RWPE2 (cell line): ENCODE data around the gene NALCN.

Experiments used
- ATAC-seq: fragments of 200-7000 bp; cut with Tn5 transposase; 3 replicates; pipeline ENCODE4 v1.9.1; 2021; ENCODE audit warnings: low read depth
- DNase-seq: peaks from one replicate; pipeline ENCODE4 v3.0.0-alpha.2; 2020; ENCODE audit warnings: low spot score
- H3K27ac ChIP-seq: fragments of 450-650 bp; 2 replicates; pipeline ENCODE4 v1.5.1; 2017; ENCODE audit warnings: mild to moderate bottlenecking; ENCODE audit not compliant: poor library complexity, severe bottlenecking
- H3K27me3 ChIP-seq: fragments of 250-450 bp; sonication (Bioruptor Pico); 2 replicates; pipeline ENCODE4 v1.5.1; 2021; ENCODE audit warnings: mild to moderate bottlenecking, moderate library complexity; ENCODE audit not compliant: insufficient read depth, poor library complexity, severe bottlenecking
- H3K36me3 ChIP-seq: fragments of 250-450 bp; sonication (Bioruptor Pico); 2 replicates; pipeline ENCODE4 v1.5.1; 2020; ENCODE audit warnings: low read depth, mild to moderate bottlenecking, moderate library complexity
- H3K4me1 ChIP-seq: fragments of 250-450 bp; sonication (Bioruptor Pico); 2 replicates; pipeline ENCODE4 v1.5.1; 2021; ENCODE audit warnings: mild to moderate bottlenecking, moderate library complexity; ENCODE audit not compliant: insufficient read depth, poor library complexity, severe bottlenecking
- H3K4me3 ChIP-seq: fragments of 250-450 bp; sonication (Bioruptor Pico); 2 replicates; pipeline ENCODE4 v1.5.1; 2021; ENCODE audit warnings: mild to moderate bottlenecking, moderate library complexity; ENCODE audit not compliant: severe bottlenecking
- H3K9me3 ChIP-seq: fragments of 250-450 bp; sonication (Bioruptor Pico); 2 replicates; pipeline ENCODE4 v1.5.1; 2021; ENCODE audit warnings: mild to moderate bottlenecking, moderate library complexity; ENCODE audit not compliant: severe bottlenecking
- TF ChIP-seq, protein P1 (sequence below): fragments of 450-650 bp; IDR thresholded peaks from one replicate; pipeline ENCODE4 v1.5.1; 2017; ENCODE audit warnings: mild to moderate bottlenecking, moderate library complexity; ENCODE audit not compliant: poor library complexity, severe bottlenecking

NALCN gene

DNA sequence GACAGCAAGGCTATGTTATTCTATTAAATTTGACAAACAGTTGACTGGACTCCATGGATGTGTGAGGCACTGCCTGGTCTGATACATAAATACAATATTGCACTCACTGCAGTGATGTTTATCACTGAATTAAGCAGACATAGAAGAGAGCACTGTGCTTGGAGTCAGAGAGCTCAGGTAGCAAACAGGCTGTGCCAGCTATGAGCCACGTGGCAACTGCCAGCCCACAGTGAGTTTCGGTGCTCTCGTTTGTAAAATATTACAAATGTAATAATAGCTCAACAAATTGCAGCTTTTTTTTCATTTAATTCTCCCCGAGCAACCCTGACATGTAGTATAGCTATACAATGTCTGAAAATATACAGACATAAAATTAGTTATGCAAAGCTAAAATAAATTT is 237.3 kb downstream of the NALCN start:
- H3K4me3 ChIP-seq = no peak overlapping the region
- H3K9me3 ChIP-seq = no peaks in the 10 kb centered on the region
- no peaks in the 10 kb centered on the region for H3K36me3 ChIP-seq
- TF ChIP-seq, protein P1, sequence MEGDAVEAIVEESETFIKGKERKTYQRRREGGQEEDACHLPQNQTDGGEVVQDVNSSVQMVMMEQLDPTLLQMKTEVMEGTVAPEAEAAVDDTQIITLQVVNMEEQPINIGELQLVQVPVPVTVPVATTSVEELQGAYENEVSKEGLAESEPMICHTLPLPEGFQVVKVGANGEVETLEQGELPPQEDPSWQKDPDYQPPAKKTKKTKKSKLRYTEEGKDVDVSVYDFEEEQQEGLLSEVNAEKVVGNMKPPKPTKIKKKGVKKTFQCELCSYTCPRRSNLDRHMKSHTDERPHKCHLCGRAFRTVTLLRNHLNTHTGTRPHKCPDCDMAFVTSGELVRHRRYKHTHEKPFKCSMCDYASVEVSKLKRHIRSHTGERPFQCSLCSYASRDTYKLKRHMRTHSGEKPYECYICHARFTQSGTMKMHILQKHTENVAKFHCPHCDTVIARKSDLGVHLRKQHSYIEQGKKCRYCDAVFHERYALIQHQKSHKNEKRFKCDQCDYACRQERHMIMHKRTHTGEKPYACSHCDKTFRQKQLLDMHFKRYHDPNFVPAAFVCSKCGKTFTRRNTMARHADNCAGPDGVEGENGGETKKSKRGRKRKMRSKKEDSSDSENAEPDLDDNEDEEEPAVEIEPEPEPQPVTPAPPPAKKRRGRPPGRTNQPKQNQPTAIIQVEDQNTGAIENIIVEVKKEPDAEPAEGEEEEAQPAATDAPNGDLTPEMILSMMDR = no peak
- H3K27ac ChIP-seq = no peak overlapping the region
- no peaks in the 10 kb centered on the region for H3K4me1 ChIP-seq
- DNase-seq = no peak
- no peak for ATAC-seq
- H3K27me3 ChIP-seq = no peaks in the 10 kb centered on the region

DNA sequence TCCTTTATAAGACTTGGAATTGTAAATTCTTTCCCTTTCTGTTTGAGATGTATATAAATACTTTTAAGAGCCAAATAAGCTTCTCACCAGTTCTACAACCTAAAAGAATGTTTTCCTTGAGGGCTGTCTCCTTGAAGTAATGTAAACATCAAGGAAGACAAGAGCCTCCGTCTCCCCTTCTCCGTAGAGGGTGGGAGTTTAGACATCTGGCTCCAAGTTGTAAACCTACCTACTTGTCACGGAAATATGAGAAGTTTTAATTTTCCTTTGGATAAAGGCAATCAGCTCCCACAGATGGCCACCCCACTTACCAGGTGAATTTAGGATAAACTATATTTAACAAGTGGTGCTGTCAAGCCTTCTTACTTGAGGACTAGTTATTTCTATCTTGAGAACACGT is 237.9 kb downstream of the NALCN start:
- Histone ChIP-seq H3K36me3 (no peaks in the 10 kb centered on the region), H3K4me1 (no peaks in the 10 kb centered on the region), H3K27ac (no peak overlapping the region), H3K27me3 (no peaks in the 10 kb centered on the region), H3K4me3 (no peak overlapping the region), H3K9me3 (no peaks in the 10 kb centered on the region)
- ATAC-seq (no peak), DNase-seq (no peak)
- TF ChIP-seq, protein P1 = no peak

DNA sequence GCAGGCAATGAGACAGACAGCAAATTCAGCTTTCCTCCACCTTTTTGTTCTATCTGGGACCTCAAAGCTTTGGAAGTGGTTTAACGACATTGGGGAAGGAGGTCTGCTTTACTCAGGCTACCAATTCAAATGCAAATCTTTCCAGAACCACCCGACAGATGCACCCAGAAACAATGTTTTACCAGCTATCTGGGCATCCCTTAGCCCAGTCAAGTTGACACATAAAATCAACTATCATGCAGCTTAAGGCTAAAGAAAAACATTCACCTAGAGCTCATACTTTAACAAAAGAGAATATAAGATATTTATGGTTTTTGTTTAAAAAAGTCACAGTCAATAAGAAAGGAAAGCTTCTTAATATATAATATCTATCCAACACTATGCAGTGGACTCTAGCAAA is 246.0 kb downstream of the NALCN start:
- no peaks in the 10 kb centered on the region for H3K9me3 ChIP-seq
- DNase-seq (no peak), ATAC-seq (no peak)
- TF ChIP-seq, protein P1 = no peak
- H3K36me3 ChIP-seq = no peaks in the 10 kb centered on the region
- H3K27ac ChIP-seq = no peak overlapping the region
- no peaks in the 10 kb centered on the region for H3K27me3 ChIP-seq
- H3K4me3 ChIP-seq = no peak overlapping the region
- no peaks in the 10 kb centered on the region for H3K4me1 ChIP-seq

DNA sequence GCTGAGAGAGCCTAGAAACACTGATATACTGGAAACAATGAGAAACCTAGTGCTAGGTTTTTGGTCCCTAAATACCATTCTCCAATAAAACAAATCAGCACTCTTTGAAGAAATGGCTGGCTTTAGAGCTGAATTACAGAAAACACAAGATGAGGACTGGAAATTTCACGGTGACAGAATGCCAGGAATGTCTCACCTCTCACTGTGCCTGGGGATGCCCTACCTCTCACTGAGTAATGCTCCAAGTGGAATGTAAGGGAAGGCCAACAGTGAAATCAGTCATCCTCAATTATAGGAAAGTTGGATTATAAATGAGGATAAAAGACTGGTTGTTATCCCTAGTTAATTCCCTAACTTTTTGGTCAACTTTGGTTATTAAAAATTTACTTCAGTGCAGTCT is 259.0 kb downstream of the NALCN start:
- no peak overlapping the region for H3K27ac ChIP-seq
- H3K4me3 ChIP-seq = no peak overlapping the region
- TF ChIP-seq, protein P1 = no peak
- no peaks in the 10 kb centered on the region for H3K9me3 ChIP-seq
- peak; percentile 58; the same call in 1 of the 3 replicates for ATAC-seq
- H3K27me3 ChIP-seq = no peaks in the 10 kb centered on the region
- H3K4me1 ChIP-seq = no peaks in the 10 kb centered on the region
- no peak for DNase-seq
- H3K36me3 ChIP-seq = no peaks in the 10 kb centered on the region

DNA sequence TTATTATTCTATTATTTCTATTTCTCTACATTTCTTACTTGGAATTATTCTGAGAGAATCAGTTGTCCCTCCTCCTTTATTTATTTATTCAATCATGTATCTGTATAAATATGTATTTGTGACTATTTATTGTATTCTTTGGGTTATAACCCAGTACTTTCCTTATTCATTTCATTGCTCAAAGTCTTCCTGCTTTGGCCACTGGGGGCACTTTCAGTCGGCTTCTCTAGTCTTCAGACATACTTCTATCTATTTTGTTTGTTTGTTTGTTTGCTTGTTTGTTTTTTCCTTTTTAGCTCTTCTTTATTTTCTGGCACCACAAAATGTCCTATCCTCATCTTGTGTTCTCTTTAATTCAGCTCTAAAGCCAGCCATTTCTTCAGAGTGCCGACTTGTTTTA is 260.4 kb downstream of the NALCN start:
- Histone ChIP-seq H3K27ac (no peak overlapping the region), H3K9me3 (no peaks in the 10 kb centered on the region), H3K4me3 (no peak overlapping the region), H3K27me3 (no peaks in the 10 kb centered on the region), H3K36me3 (no peaks in the 10 kb centered on the region), H3K4me1 (no peaks in the 10 kb centered on the region)
- DNase-seq = no peak
- no peak for ATAC-seq
- TF ChIP-seq, protein P1 = peak; percentile 74
